ENCODE data around the gene CSGALNACT2. TPM values are rescaled to one million over a fixed set of nuclear protein-coding genes. Genes with fewer than 3 reads are reported as not detected.

CSGALNACT2 gene
- total and polyA plus RNA-seq, 9 of the 15 experiments (the other 6 are each of a cell fraction or from before 2014, with no cell fraction given) = 1.4 to 7.3 (median 3.5) TPM

- POLR2A ChIA-PET = no interaction called here
- CTCF ChIA-PET (ENCODE audit: low intra/inter-chr PET ratio) = no interaction called here
- BruUV-seq (replicated peaks) = no TSS peak
- TF ChIP-seq COPS2 (conservative IDR thresholded peaks at IDR 0.05) (no peak), FOXM1 (IDR thresholded peaks at IDR 0.05; ENCODE audit: low read depth) (no peak), FOXM1 (CRISPR knock-in tag; IDR thresholded peaks at IDR 0.05; ENCODE audit: low read depth) (no peak), THRB (CRISPR knock-in tag; conservative IDR thresholded peaks at IDR 0.05) (no peak), ETS1 (conservative IDR thresholded peaks at IDR 0.05; ENCODE audit: control insufficient read depth, low read depth, low read length) (no peak), MCM2 (IDR thresholded peaks at IDR 0.05; ENCODE audit: low read depth) (no peak), RNF219 (CRISPR knock-in tag; IDR thresholded peaks at IDR 0.05) (no peak), SOX6 (IDR thresholded peaks at IDR 0.05) (no peak), USF2 (CRISPR knock-in tag; IDR thresholded peaks at IDR 0.05) (no peak), NR3C1 (CRISPR knock-in tag; IDR thresholded peaks at IDR 0.05) (no peak), CC2D1A (IDR thresholded peaks at IDR 0.05) (no peak), CREB5 (CRISPR knock-in tag; IDR thresholded peaks at IDR 0.05) (no peak)
- TF ChIP-seq, protein P1, sequence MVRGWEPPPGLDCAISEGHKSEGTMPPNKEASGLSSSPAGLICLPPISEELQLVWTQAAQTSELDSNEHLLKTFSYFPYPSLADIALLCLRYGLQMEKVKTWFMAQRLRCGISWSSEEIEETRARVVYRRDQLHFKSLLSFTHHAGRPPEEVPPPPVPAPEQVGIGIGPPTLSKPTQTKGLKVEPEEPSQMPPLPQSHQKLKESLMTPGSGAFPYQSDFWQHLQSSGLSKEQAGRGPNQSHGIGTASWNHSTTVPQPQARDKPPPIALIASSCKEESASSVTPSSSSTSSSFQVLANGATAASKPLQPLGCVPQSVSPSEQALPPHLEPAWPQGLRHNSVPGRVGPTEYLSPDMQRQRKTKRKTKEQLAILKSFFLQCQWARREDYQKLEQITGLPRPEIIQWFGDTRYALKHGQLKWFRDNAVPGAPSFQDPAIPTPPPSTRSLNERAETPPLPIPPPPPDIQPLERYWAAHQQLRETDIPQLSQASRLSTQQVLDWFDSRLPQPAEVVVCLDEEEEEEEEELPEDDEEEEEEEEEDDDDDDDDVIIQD (CRISPR knock-in tag; IDR thresholded peaks at IDR 0.05) = no peak
These were observed 12.9 kb upstream of the CSGALNACT2 start for GRCh38 chr10:43125274-43125845.

More at GRCh38 chr10:43125274-43125845, 12.9 kb upstream of the CSGALNACT2 start:
- H3K9me3 ChIP-seq (replicated peaks; ENCODE audit: control insufficient read depth, insufficient read depth, low read depth, low read length) = no peaks in the 10 kb centered on the region
- no peaks in the 10 kb centered on the region for H3K36me3 ChIP-seq (ENCODE audit: control insufficient read depth, insufficient read depth, low read length)
- no peak overlapping the region for H3K4me2 ChIP-seq (ENCODE audit: insufficient read depth, low read length)
- no peaks in the 10 kb centered on the region for H3K79me2 ChIP-seq (ENCODE audit: control insufficient read depth, insufficient read depth, low read length)
- H4K20me1 ChIP-seq (replicated peaks; ENCODE audit: control insufficient read depth, insufficient read depth, low read length) = no peaks in the 10 kb centered on the region
- peaks cover 2 to 6% of the 10 kb centered on the region in 2 experiments; a peak in 1 of 5 replicates for H3K4me1 ChIP-seq (replicated peaks in 1 of 2; ENCODE audit: control insufficient read depth in 2 of 2, insufficient read depth in 2 of 2, low read length in 2 of 2)
- intact Hi-C loops (cut with micrococcal nuclease) = no loop called here
- WGBS (ENCODE audit: insufficient coverage, low coverage, missing lambda C conversion rate) = 0% methylated on average over 8 of the region's 8 CpGs
- H3K9me1 ChIP-seq (ENCODE audit: control insufficient read depth, insufficient read depth, low read length) = no peaks in the 10 kb centered on the region
- no peak overlapping the region for H3K9ac ChIP-seq (ENCODE audit: insufficient read depth in 1 of 2, low read depth in 2 of 2, low read length in 2 of 2)
- DNase-seq (ENCODE audit: extremely low read depth in 1 of 4, low spot score in 3 of 4) (no peak), FAIRE-seq (no peak), ATAC-seq (no peak)
- H3K4me3 ChIP-seq = no peak overlapping the region
- H3K27ac ChIP-seq (ENCODE audit: extremely low read depth, low read depth, low read length) = no peak overlapping the region
- in situ Hi-C loops (cut with MboI) = no loop called here
- H3K27me3 ChIP-seq (ENCODE audit: control insufficient read depth in 2 of 2, insufficient read depth in 2 of 2, low read length in 2 of 2) = peaks cover 30 to 68% of the 10 kb centered on the region in 2 experiments
- no peak overlapping the region for H2AFZ ChIP-seq (ENCODE audit: low read depth, low read length)
